NK-92 treated with Interleukin-12 subunit alpha and Interleukin-12 subunit beta, amount 100 ng/mL, for 24 hours (cell line): Measurements from ENCODE around the gene WNK2.

ENCODE experiments used
- DNase-seq: peaks from one replicate; lab custom pipeline; 2025; lab: John Stamatoyannopoulos, UW

The WNK2 gene

DNA sequence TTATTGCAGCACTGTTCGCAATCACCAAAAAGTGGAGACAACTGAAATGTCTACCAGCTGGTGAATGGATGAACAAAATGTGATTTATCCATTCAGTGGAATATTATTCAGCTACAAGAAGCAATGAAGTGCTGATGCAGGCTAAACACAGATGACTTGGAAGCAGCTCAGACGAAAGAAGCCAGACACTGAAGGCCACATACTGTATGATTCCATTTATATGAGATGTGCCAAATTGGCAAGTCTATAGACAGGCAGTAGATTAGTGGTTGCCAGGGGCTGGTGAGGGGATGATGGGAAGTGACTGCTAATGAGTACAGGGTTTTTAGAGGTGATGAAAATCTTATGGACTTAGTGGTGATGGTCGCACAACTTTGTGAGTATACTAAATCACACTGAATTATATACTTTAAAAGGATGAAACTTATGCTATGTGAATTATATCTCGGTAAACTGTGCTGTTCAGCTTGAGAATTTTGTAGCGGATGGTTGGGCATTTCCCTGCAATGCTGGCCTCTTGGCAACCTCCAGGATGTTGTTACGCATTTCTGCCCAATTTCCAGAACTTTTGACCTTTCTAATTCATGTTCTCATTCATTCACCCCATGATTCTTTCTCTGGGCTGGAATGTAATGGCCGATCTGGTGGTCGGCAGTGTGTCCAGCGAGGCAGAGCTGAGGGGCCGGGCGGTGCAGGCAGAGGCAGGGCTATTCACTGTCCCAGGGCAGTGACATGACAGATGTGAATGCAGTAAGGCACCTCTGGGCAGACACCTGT, 22.0 kb upstream of the WNK2 start:
- no peak for DNase-seq

DNA sequence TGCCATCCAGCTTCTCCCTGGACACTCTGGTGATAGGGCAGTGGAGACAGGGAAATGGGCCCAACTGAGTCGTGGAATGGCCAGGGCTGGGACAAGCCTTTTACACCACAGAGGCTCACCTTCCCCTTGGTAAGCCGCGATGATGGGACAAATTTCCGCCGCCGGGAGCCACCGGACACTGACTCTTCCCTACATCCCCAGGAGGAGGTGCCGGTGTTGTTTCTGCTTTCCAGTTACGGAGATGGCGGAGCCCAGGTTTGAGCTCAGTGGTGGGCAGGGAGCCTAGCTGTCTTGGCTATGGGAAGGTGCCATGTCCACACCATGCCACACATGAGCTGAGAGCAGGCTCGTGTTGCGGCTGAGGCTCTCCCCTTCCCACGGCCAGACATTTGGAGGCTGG, 19.9 kb upstream of the WNK2 start:
- DNase-seq = no peak

DNA sequence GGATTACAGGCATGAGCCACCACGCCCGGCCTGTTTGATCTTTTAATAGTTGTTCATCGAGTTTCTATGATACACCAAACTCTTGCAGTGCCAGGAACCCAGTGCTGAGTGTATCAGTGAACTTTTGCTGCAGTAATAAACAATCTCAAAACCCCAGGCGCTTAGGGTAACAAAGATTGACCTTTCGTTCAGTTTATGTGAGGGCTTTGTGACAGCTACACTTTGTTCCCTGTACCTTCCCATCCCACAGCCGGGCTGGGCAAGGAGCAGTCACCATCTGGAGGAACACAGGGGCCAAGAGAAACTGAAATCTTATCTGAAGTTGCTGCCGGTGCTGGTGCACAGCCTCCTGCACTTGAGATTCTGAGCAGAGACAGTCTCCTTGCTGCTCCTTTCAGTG, 17.2 kb upstream of the WNK2 start:
- DNase-seq = no peak

DNA sequence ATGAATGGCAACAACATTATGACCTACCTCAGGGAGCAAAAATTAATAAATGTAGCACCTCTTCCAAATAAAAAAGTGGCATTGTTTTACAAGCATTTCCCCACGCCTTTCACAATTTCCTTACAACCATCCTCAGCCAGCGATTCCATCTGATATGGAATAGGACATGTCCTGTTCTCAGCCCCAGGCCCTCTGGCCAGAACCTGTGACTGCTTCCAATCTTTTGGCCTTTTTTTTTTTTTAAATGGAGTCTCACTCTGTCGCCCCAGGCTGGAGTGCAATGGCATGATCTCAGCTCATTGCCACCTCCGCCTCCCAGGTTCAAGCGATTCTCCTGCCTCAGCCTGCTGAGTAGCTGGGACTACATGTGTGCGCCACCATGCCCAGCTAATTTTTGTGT, 16.8 kb upstream of the WNK2 start:
- DNase-seq = no peak

DNA sequence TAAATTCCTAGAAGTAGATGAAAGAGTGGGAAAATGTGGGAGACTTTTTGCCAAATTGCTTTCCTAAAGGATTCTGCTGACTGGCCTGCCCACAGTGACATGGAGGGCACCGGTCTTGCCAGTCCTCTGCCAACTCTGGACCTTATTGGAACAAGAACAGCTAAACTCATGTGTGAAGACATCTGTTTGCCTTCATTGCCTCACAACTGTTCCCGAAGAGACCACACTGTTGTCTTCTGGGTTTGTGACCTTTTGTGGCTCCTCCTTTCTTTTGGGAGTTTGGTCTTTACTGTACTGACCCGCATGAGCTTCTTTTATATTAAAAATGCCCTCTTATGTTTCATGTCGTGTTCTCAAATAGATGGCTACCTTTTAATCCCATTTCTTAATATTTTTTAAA, 16.1 kb upstream of the WNK2 start:
- no peak for DNase-seq

DNA sequence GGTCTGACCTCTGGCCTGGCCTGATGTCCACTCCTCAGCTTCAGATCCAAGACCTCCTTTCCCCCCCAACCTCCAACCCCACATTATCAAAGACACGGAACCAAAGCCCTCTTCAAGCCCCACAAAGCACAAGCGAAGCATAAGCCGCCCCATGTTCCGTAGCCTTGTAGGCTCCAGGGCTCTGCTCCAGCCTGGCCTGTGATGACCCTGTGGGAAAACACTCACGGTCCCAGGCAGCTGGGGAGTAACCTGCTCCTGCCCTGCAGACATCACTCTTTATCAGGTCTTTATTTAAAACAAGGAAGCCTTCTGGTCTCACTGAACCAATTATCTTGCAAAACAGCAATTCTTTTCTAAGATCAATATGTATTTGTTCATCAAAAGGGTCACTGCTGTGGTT, 15.4 kb upstream of the WNK2 start:
- no peak for DNase-seq

DNA sequence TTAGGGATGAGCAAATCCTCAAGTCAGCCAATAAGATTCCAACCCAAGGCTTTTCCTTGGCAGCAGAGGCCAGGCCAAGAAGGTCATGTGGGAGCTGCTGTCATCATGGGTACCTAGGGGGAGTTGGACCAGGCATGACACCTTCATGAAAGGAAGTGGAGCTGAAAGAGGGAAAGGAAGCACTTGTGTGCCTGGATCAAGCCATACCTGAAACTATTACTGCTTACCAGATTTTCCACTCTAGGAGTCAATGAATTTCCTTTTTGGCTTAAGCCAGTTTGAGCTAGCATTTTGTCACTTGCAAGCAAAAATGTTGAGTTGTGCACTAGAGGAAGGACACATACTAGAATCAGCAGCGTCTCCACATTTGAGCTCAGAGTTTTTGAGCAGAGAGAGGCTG, 14.5 kb upstream of the WNK2 start:
- no peak for DNase-seq

DNA sequence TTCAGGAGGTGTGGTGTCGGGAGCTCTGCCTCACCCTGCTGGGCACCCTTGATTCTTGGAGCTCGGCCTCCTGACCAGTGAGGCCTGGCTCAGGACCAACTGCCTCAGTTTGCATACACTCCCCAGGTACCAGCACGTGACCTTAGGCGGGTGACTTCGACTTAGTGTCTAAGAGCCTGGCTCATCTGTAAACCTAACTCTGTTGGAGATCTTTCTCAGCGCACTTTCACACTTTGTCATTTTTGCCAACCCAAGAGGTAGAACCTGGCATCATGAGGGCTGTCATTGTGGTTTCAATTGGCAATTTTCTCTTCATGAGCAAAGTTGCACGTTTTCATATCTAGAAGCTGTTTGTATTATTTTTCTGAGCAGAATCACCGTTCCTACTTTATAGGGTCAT, 13.4 kb upstream of the WNK2 start:
- DNase-seq = no peak

DNA sequence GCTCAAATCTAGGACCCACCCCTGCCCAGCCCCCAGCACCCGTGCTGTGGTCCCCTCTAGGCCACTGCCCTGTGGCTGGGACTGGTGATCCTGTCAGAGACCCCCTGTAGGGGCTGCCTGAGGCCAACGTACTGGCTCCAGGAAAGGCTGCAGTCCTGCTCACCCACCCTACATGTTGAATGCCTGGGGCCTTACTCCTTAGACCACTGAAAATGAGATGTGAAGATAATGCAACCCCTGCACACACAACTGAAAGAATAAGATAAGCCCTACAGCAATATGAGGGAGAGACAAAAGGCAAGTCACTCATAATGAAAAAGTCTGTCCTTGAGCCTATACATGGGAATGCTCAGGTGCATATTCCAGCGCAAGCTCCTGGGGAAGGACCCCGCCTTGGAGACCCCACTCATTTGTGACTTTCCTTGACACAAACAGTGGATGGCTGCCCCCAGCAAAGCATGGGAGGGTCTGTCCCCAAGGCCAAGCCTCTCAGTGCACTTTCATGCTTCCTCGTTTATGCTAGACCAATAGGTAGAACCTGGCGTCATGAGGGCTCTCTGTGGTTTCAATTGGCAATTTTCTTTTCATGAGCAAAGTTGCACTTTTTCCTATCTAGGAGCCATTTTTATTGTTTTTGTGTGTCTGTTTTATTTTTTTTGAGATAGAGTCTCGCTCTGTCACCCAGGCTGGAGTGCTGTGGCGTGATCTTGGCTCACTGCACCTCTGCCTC, 12.5 kb upstream of the WNK2 start:
- DNase-seq = no peak

DNA sequence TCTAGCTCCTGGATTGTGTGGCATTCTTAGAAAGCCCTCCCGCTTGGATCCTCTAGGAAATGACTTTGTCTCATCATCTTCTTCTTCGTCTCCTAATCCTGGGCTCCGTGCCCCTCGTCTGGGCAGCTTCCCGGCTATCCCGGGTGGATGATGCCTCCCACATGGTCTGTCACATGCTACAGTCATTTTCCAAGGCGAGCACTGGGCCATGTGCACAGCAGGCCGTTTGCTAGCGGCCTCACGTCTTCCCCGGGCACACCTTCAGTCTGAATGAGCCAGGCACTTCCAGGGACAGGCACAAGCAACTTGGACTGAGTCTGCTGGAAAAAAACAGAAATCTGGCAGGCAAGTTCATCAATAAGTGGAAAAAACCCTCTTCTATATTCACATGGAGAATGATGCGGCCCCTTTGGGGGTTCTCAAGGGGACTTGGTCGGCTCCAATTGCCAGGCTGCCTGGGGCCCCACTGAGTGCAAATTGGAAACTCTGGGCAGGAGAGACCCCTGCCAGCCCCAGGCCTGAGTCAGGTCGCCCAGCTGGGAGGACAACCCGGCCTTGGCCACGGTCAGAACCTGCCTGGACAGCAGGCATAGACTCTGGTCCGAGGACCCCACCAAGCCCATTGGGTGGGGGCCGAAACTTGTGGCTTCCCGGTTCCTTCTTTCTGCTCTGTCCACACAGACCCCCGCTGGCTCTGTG, 11.1 kb upstream of the WNK2 start:
- DNase-seq = no peak

DNA sequence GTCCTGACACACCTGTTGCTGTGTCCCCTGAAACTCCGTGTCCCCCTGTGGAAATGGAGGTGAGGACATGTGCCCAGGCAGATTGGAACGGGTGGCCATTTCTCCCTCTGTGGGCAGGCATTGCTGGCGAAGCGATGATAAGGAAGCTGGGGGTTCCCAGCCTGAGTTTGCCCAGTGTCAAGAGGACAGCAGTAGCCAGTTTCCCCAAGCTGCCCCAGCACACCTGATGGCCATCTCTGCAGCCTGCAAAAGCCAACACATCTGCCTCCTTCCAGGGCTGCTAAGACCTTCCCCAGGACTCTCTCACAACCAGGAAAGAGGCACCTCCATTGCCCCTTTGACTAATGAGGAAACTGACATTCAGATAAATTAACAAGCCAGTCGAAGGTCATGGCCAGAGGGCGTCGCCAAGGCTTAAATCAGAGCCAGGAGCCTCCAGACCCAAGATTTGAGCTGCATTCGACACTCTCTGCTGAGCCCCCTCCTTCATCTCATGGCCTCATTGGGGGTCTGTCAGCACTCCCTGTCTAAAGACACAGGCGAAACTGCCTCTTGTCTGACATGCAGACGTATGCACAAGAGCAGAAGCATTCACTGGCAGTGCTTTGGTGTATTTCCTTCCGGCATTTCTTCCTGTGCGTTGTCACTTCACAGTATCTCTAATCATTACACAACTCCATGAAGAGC, 10.4 kb upstream of the WNK2 start:
- DNase-seq = no peak

DNA sequence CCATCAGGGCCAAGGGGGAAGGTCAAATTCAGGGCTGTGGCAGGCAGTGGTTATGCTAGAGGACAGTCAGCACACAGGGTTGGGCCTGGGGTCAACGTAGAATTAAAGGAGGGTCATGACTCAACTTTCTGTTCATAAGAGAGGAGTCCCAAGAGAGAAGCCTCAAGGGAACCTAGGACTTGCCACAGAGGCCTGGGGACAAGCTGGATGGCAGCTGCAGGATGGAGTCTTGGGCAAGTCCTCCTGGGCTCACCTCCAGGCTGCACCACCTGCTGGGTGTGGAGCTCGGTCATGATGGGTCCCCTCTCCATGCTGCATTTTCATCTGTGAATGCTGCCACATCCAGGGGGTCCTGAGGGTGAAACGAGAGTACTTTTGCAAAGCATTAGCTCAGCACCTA, 9.0 kb upstream of the WNK2 start:
- DNase-seq = no peak

DNA sequence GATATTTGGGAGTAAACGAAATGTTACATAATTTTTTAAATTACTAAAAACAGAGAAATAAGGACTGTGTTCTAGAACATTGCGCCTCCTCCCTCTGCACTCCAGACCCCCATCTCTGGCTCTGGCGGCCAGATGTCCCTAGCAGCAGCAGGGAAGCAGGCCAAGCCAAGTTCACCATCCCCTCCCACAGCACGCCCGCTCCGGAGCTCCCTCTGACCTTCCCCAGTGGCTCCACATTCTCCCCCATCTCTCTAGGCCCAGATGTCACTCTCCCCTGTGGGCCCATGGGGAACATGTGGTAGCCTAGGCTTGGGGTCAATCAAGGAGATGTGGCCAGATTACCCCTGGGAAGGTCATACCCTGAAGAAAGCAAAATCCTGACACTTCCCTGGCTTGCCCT, 6.3 kb upstream of the WNK2 start:
- no peak for DNase-seq

DNA sequence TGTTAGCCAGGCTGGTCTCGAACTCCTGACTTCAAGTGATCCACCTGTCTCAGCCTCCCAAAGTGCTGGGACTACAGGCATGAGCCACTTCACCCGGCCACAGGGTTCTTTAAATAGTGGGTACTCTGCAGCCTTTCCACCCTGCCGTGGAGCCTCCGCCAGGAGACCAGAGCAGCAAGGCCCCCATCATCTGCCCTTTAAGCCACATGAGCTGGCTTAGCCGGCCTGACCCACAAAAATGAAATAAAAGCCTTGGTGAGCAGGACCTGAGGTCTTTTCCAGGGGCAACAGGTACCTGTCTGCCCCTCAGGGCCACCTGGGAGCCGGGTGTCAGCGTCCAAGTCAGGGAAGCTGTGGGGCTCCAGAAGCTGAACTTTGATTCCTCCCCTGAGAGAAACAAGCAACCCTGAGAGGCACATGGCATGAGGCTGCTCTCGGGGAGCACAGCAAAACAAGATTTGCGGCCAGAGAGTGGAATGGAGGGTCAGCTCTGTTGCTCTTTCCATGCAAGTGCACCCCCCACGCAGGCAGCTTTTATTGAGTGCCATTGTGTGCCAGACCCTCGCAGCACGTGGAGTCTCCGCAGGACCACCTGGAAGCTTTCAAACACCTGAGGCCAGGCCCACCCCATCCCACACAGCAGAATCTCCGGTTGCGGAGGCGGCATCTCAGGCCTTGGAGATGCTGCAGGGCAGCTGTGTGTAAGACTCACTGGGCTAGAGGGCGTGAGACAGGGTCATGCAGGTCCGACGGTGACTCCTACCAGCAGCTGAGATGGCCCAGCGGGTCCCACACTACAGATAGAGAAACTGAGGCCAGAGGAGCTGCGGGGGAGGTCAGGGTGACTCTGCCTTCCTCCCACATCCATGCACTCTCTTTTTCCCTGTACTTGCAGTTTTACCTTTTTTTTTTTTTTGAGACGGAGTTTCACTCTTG, 4.8 kb upstream of the WNK2 start:
- DNase-seq = no peak

DNA sequence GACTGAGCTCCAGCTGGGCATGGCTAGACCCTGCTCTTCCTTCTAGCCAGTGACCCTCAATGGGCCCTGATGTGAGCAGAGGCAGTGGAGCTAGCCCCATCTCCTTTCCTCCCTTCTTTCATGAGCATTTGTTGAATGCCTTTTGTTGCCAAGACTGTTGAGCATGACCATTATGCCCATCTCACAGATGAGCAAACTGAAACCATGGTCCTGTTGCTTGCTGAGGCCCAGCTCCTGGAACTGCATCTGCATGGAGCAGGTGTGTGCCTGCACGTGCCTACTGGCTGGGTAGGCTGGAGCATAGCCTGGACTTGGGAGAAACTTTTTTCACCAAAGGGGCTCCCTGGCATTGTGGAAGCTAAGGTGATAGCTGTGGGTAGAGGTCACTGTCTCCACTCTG, 3.0 kb upstream of the WNK2 start:
- DNase-seq = no peak

DNA sequence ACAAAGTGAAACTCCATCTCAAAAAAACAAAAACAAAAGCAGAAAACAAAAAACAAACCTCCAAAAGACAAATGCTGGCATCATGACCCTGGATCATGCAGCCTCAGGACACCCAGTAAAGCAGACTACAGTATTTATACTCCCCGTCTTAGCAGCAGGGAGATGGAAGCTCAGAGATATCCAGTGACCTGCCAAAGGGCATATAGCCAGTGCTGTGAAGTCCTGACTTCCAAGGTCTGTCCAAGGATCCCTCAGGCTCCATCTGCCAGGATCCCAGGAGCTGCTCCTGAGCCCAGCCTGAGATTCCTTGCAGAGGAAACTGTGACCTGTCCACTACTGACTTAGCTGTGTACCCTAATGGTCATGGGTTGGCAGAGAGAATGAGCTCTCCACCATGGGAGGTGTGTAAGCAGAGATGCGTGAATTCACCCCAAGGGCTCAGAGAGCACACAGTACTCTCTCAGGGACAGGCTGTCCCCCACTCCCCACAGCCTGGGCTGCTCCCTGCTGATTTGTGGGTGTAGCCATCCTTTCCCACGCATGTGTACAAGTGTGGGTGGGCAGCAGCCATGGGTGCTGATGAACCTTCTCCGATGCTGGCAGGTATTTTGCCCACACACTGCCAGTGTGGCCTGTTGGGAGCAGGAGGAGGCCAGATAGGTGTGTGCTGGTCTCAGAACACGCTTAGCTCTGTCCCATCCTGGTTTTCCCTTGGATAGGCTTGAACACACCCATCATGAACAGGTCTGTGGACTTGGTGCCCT, 2.1 kb upstream of the WNK2 start:
- no peak for DNase-seq

DNA sequence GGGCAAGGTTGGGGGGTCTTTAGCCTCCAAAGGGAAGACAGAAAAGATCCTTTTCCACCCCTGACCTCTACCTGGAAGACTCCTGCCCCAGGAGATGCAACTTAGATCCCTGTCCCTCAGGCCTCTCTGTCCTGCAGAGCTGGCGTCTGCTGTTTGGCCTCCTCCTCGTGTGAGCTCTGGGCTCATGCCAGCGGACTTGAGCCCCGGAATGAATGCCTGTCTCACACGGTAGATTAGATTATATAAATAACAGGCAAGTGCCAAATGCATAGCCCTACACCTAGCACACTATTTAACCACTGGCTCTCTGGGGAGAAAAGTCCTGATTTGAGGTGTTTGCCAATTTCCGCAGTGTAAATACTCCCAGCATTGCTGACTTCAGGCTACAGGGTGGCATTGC, 1.4 kb upstream of the WNK2 start:
- no peak for DNase-seq

DNA sequence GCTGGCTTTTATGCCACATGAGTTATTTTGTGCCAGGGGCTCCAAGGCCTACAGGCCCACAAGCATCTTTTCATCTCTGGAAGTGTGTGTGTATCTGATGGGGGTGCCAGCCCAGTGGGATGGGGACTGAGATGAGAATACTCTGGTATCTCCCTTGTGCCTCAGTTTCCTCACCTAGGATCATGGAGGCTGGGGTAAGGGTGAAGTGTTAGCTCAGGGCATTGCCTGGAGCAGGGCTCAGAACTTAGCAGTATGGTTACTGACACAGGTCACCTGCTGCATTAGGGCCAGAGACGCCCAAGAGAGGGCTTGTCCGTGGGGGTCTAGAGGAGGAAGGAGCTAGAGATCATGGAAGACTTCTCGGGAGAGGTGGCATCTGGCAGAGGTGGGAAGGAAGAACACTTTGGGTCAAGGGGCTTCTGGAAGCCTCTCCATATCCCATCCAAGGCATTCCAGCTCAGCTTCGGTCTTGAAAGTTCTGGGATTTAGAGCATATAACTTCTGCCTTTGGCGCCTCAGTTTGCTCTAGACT, 742 bp upstream of the WNK2 start:
- DNase-seq = no peak

DNA sequence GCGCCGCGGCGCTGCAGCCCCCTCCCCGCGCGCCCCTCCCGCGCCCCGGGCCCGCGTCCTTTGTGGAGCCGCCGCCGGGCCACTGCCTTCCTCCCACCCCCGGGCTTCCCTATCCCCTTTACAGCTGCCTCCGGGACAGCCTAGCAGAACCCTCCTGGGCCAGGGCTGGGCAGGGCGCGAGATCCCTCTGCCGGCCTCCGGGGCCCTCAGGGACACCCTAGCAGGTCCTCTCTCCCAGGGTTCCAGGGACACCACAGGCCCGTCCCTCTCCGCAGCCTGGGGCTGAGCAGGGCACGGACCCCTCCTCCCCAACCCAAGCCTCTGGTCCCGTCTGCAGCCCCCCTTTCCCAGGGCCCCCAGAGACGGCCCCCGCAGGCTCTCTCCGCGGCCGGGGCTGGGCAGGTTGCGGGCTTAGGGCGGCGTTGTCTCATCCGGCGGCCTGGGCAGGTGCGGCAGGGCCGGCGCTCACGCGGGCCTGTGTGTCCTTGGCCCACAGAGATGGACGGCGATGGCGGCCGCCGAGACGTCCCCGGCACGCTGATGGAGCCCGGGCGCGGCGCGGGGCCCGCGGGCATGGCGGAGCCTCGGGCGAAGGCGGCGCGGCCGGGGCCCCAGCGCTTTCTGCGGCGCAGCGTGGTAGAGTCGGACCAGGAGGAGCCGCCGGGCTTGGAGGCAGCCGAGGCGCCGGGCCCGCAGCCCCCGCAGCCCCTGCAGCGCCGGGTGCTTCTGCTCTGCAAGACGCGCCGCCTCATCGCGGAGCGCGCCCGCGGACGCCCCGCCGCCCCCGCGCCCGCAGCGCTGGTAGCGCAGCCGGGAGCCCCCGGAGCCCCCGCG, 710 bp downstream of the WNK2 start:
- no peak for DNase-seq
